PFSK-1 (cell line): Measurements from ENCODE around the gene XPOT.

Experiments used
- POLR2AphosphoS5 ChIP-seq: IDR thresholded peaks from 2 replicates; pipeline ENCODE4 v1.6.1; 2012; ENCODE audit warnings: low read depth, mild to moderate bottlenecking, control low read depth, low read length, moderate library complexity
- TAF1 ChIP-seq: IDR thresholded peaks from 2 replicates; pipeline ENCODE4 v1.6.1; 2012; ENCODE audit warnings: low read length, control low read depth, borderline replicate concordance; ENCODE audit not compliant: insufficient read depth
- TF ChIP-seq, protein P1 (sequence below), 2 experiments: IDR thresholded peaks; 2 replicates each; pipeline versions ENCODE4 v1.6.1 to v1.8.0; 2011 to 2012; ENCODE audit warnings: low read depth in 2 of 2, low read length in 2 of 2, control low read depth in 1 of 2, inconsistent platforms in 1 of 2, mild to moderate bottlenecking in 1 of 2, moderate library complexity in 1 of 2; ENCODE audit not compliant: insufficient read depth in 1 of 2

DNA sequence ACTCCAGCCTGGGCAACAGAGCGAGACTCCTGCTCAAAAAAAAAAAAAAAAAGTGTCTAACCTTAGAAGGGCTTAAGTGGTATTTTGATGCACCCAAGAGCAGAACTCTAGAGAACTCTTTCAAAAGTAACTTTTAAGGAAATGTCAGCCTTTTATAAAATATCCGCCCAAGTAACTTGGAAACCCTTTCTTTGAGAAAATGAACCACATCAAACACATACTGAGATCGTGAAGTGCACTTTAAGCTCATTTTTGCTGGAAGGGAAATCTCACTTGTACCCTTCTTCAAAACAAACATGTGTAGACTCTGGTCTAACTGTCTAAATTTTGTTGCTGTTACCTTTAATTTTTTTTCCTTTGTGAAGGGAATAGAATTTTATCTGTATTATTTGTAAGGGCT is 19.2 kb upstream of the XPOT start:
- TF ChIP-seq POLR2AphosphoS5 (no peak), TAF1 (no peak)
- TF ChIP-seq, protein P1, sequence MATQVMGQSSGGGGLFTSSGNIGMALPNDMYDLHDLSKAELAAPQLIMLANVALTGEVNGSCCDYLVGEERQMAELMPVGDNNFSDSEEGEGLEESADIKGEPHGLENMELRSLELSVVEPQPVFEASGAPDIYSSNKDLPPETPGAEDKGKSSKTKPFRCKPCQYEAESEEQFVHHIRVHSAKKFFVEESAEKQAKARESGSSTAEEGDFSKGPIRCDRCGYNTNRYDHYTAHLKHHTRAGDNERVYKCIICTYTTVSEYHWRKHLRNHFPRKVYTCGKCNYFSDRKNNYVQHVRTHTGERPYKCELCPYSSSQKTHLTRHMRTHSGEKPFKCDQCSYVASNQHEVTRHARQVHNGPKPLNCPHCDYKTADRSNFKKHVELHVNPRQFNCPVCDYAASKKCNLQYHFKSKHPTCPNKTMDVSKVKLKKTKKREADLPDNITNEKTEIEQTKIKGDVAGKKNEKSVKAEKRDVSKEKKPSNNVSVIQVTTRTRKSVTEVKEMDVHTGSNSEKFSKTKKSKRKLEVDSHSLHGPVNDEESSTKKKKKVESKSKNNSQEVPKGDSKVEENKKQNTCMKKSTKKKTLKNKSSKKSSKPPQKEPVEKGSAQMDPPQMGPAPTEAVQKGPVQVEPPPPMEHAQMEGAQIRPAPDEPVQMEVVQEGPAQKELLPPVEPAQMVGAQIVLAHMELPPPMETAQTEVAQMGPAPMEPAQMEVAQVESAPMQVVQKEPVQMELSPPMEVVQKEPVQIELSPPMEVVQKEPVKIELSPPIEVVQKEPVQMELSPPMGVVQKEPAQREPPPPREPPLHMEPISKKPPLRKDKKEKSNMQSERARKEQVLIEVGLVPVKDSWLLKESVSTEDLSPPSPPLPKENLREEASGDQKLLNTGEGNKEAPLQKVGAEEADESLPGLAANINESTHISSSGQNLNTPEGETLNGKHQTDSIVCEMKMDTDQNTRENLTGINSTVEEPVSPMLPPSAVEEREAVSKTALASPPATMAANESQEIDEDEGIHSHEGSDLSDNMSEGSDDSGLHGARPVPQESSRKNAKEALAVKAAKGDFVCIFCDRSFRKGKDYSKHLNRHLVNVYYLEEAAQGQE (IDR thresholded peaks at IDR 0.05; ENCODE audit: insufficient read depth in 1 of 2, low read depth in 2 of 2, low read length in 2 of 2) = no peak
